8988T (cell line): ENCODE data around the gene CD69.
"Not testable (repeated sequence)": the region's sequence is repeated elsewhere in the genome, so short reads cannot be mapped to it uniquely, and the experiment has no call there.

Experiments
- DNase-seq: peaks from one replicate; pipeline ENCODE4 v3.0.0; 2011

Gene CD69

DNA sequence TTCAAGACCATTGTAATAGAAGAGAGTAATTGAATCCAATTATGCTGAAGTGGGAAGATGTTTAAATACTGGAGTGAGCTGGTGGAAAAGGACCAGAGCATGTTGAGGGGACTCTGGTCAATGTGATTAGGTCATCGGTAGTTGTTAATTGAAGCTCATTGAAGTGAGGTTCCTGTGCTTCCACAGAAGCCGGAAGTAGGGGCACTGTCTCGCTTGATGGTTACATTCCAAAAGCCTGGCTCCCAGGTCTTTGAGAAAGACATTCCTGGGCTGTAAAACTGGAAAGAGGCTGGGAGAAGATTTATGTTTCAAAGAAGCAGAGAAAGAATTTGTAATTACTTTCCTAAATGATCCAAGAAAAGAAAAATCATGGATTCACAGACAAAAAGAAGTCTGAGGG lies 15.5 kb downstream of the CD69 start:
- DNase-seq, result no peak

DNA sequence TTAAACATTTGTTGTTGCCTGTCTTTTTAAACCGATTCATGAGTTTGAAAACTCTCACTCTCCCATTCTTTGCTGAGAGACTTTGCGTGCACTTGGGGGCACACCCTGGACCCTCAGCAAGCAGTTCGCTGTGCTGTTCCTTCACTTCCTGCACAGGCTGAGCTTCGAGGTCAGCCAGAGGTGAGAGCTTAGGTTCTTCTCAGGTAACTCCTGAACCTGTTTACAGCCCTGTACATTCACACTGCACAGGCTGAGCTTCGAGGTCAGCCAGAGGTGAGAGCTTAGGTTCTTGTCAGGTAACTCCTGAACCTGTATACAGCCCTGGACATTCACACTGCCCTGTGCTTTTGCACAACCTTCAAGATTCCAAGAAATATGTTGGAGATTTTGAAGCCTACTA lies 18.0 kb downstream of the CD69 start:
- DNase-seq, result no peak

DNA sequence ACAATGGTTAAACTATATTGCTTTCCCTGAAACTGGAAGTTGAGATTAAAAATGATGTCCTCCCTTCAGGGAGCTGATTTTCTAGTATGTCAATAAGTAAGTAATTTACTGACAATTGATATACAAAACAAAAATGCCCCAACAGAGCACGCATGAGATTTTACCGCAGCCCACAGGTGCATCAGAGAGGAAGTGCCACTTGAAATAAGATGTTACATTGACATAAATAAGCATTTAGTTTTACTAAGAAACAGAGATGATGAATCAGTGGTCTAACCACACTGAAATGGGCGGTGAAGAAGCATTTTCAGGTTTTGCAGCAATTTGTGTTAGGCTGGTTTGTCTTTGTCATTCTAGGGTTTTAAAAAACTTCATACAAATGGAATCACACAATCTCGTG lies 19.0 kb downstream of the CD69 start:
- DNase-seq, result no peak

DNA sequence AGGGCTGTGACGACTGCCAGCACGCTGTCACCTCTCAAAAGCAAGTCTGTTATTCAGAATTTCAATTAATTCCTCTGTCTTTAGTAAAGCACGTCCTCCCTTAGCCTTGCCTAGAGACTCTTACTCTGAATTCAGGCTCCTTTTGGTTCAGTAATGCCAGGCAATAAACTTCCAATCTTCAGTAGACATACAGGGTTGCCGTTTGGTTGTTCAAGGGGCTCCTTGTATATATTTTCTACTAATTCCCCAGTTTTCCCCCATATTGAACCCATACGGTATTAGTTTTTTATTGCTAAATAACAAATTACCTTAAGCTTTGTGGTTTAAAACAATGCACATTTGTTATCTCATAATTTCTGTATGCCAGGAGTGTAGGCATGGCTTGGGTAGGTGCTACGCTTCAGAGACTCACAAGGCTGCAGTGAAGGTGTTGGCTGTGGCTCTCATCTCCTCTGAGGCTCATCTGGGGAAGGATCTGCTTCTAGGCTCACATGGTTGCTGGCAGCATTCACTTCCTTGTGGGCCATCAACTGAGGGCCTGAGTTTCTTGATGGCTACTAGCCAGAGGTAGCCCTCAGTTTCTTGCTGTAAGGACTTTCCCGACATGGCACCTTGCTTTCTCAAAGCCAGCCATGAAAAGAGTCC lies 20.5 kb downstream of the CD69 start:
- no peak for DNase-seq

DNA sequence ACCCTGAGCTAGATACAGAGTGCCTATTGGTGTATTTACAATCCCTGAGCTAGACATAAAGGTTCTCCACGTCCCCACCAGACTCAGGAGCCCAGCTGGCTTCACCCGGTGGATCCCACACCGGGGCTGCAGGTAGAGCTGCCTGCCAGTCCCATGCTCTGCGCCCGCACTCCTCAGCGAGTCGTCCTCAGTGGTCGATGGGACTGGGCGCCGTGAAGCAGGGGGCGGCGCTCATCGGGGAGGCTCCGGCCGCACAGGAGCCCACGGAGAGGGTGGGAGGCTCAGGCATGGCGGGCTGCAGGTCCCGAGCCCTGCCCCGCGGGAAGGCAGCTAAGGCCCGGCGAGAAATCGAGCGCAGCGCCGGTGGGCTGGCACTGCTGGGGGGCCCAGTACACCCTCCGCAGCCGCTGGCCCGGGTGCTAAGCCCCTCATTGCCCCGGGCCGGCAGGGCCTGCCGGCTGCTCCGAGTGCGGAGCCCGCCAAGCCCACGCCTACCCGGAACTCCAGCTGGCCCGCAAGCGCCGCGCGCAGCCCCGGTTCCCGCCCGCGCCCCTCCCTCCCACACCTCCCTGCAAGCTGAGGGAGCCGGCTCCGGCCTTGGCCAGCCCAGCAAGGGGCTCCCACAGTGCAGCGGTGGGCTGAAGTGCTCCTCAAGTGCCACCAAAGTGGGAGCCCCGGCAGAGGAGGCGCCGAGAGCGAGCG lies 21.1 kb downstream of the CD69 start:
- DNase-seq, result not testable (repeated sequence)

DNA sequence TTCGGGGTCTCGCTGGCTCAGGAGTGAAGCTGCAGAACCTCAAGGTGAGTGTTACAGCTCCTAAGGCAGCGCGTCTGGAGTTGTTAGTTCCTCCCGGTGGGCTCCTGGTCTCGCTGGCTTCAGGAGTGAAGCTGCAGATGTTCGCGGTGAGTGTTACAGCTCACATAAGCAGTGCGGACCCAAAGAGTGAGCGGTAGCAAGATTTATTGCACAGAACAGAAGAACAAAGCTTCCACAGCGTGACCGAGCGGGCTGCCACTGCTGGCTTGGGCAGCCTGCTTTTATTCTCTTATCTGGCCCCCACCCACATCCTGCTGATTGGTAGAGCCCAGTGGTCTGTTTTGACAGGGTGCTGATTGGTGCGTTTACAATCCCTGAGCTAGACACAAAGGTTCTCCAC lies 21.8 kb downstream of the CD69 start:
- not testable (repeated sequence) for DNase-seq

DNA sequence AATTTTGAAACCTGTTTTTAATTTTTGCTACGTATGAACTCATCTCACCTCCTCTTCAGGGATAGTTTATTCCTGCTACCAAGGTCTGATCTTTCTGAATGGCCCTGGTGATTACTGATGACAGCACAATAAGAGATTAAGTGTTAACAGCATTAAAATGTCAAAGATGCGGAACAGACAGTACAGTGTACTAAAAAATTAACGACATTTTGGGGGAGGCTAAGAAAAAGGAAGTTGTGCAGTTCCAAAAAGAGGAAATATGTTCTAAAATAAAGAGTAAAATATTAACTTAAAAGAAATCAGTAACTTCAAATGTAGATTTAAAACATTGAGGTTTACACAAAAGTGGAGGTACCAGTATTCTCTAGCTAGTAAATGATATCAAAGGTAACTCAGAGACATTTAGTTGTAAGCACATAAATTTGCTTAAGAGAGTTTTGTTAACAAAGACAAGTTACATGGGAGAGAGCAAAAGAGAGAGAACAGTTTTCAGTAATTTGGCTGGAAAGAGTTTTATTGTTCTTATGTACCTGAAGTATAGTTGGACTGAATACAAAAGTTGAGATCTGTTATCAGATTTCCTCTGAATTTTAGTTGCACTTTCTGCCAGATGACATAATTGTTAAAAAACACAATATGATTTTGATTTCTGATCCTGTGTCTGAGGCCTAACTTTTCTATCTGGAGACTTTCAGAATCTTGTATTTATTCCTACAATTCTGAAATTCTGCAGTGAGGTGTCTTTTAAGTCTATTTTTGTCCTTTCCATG lies 23.6 kb downstream of the CD69 start:
- no peak for DNase-seq

DNA sequence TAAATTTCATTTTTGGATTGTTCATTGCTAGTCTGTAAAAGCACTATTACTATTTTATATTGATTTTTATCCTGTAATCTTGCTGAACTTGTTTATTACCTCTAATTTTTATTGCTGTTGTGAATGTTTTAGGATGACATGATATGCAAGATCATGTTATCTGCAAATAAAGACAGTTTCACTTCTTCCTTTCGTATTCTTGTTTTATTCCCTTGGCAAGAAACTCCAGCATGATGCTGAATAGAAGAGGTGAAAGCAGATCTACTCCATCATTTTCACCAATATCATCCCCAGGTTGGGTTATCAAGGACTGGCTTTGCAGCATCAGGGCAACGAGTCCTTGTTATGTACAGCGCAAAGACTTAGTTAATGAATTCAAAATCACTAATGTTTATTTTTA lies 25.1 kb downstream of the CD69 start:
- no peak for DNase-seq

DNA sequence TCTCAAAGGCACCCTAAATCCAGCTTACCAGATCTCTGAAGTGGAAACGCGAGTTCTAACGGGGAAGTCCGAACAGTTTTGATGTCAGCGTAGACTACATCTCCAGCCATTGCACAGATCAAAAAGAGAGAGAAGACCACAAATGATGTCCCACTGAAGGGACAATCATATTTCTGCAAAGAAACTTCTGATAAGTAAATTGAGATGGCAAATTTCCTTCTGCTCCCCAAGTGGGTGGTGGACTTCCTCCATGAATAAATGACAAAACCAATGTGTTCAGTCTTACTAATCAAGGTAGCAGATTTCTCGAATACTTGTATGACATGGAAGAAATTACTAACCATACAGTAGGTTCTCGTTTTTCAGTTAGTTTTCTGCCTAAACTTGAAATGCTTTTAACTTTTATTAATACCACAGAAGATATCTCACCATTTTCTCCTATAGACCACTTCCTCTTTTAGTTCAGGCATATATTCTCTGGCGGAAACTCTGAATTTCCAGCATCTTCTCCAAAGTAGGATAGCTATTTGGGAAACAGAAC lies 27.7 kb downstream of the CD69 start, which contains the start of gene CLECL1:
CLECL1 (minus strand) TSS at position 177 of the 541 bp plus-strand sequence.
- no peak for DNase-seq

DNA sequence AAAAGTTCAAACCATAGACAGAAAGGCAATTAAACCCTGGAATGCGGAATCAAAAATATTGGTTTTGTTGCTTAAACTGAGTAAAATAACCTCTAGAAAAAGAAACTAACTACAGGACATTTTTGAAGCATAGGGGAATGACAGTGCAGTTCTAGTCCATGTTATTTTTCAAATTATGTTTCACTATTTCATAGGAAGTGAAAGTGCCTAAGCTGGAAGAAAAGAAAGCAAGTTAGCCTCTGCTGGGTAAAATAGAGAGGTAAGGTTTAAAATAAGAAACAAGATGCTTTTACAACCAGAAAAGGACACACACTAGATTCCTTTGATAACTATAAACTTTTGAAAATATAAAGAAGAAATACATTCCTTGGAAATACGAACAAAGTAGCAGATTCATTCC lies 28.9 kb downstream of the CD69 start:
- no peak for DNase-seq

DNA sequence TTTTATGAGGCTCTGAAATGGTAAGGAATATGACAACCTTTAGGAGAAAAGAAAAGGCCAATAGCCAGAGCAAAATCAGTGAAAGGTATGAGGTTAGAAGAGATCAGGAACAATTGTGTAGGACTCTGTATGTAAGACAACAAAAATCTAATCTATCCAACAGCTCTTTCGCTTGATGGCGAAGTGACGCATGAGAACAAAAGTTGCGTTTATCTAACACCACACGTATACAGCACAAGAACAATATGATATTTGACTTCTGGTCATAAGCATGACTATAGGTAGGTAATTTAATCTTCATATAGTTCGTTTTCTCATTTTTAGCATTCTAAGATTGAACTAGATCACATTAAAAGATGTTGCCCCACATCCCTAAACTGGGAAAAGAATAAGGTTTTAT lies 29.3 kb downstream of the CD69 start:
- no peak for DNase-seq

DNA sequence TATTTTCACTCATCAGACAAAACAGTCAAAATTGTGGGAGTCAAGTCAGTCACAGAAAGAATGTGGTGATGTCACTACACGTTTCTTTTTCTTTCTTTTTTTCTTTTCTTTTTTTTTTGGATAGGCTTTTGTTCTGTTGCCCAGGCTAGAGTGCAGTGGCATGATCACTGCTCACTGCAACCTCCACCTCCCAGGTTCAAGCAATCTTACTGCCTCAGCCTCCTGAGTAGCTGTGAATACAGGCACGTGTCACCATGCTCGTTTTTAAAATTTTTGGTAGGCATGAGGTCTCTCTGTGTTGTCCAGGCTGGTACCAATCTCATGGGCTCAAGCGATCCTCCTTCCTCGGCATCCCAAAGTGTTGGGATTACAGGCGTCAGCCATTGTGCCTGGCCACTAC lies 30.1 kb downstream of the CD69 start:
- no peak for DNase-seq

DNA sequence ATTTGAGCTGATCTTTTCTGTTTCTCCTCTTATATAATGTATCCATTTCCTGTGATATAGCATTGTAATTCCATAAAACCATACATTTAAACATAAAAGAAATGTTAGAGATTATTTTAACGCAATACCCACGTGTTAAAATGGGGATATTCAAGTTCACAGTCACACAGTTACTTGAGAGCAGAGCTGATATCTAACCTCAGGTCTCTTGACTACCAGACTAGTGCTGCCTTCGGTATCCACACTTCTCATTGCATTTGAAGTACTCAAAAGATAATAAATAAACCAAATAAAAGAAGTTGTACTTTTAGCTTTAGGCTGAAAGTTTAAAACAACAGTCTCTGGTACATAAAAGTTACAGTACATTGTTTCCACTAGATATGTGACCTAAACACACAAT lies 30.7 kb downstream of the CD69 start:
- no peak for DNase-seq

DNA sequence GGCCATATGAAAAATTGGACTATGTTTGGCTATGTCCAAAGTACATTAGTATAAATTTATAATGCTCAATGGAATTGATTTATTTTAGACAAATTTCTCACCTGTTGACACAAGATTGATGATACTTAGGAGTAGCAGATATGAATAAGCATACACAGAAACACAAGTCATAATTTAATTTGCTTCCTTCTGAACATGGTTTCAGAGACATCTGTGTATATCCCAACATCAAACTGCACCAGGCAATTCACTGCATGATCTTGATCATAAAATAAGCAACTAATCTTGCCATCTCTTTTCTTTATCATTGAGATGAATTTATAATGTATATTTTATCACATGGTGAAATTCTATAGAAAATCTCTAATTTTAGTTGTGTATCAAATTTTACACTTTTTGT lies 31.6 kb downstream of the CD69 start:
- no peak for DNase-seq

DNA sequence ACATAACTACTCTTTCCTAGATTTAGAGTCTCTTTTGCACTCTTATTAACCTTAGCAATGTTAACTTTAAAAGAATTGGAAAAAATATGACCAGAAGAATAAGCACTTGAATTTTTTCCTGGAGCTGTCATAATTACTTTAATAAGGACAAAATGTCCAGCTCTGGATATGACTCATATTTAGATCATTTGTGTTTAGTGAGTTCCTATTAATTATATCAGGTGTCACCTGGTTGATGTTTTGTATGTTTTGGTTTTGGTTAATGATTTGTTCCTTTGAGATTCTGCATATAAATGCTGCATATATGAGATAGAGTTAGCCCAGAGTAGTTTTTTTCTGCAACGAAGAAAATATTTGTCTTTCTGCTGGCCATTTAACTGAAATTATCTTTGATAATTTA lies 32.9 kb downstream of the CD69 start:
- DNase-seq, result no peak

DNA sequence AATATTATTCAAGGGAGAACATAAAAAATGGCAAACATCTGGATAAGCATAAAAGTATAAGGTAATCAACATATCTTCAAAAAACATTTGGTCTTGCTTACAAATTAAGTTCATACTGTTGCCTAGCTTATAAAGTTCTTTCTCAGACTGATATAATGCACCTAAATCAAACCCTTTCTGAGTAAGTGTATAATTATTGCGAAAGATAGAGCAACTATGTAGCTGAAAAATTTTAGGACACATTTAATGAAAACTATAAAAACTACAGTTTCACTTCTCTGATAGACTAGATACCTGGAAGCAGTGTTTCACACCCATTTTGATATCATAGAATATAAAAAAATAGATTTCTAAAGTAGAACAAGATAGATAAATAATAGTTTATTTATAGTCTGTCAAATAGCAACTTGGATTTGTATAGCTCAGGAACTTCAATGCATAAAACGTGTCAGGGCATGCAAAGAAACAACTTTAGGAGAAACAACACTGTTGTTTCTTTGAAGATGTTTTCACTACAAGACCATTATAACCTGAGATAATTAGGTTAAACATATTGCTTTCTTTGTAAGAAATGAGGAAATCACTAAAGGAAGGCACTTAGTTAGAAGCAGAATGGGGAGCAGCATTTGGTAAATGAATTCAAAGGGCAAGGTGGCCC lies 35.4 kb downstream of the CD69 start:
- DNase-seq, result no peak

DNA sequence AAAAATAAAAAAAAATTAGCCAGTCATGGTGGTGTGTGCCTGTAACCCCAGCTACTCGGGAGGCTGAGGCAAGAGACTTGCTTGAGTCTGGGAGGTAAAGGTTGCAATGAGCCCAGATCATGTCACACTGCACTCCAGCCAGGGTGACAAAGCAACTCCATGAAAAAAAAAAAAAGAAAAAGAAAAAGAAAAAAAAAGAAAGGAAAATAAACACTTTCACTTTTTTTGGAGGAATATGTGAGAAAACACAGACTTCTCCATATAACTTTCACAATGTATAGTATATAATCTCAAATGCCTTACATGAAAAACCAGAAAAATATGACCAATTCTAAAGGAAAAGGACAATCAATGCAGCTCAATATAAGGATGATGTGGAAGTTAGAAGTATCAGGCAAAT lies 36.7 kb downstream of the CD69 start:
- DNase-seq, result no peak

DNA sequence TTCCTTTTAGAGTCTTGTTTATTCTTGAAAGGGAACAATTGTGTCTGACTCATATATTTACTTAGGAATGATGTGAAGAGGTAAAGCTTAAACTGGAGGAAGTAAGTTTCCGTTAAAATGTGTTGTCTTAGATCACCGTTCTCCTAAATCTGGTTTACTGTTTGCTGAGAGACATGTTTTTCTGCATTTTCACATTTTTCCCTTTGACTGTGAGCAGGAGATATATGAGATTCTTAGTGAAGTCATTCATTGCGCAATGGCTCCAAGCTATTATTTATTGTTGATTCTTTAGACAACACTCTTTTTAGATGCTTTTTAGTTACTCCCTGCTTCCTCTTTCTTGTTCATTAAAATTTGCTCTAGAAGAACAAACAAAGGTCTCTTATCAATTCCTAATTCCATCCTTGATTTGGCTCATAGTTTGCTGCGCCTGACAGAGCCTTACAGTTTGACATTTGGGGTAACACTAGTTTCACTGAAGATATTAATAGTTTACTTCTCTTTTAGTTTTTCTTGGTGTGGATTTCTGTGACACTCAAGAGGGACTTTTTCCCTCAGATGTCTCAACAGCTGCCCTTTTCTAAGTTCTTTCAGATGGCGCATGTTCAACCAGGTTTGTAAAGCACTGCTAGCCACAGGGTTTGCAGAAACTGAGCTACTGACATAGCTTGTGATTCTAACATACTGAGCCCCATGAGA lies 39.2 kb downstream of the CD69 start:
- no peak for DNase-seq

DNA sequence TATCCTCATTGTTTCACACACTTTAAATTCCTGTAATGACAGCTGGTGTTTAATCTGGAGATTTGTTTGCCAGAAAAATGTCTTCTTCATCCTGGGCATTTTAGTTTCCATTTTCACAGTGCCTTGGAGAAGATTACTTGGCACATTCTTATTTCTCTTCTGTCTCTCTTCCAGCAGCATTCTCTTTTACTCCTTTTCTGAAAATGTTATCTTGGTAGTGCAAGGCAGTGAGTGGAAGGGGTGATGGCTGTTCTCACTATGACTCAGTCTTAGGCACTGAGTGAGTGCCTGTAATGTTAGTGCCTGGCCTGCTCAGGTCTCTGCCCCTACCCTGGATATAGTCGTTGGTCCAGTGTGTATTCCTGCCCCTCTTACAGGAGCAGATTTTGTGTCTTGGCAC lies 40.9 kb downstream of the CD69 start:
- no peak for DNase-seq

DNA sequence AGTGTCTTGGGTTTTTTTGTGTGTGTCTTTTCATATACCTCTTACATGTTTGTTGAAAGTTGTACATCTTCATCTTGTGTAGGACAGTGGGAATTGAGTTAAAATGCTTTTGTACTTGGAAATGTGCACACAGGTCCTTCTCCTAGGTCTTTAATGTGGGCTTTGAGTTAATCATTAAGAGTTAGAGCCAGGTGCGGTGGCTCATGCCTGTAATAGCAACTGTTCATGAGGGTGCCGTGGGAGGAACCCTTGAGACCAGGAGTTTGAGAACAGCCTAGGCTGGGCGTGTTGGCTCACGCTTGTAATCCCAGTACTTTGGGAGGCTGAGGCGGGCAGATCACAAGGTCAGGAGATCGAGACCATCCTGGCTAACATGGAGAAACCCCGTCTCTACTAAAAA lies 41.7 kb downstream of the CD69 start:
- DNase-seq, result no peak

DNA sequence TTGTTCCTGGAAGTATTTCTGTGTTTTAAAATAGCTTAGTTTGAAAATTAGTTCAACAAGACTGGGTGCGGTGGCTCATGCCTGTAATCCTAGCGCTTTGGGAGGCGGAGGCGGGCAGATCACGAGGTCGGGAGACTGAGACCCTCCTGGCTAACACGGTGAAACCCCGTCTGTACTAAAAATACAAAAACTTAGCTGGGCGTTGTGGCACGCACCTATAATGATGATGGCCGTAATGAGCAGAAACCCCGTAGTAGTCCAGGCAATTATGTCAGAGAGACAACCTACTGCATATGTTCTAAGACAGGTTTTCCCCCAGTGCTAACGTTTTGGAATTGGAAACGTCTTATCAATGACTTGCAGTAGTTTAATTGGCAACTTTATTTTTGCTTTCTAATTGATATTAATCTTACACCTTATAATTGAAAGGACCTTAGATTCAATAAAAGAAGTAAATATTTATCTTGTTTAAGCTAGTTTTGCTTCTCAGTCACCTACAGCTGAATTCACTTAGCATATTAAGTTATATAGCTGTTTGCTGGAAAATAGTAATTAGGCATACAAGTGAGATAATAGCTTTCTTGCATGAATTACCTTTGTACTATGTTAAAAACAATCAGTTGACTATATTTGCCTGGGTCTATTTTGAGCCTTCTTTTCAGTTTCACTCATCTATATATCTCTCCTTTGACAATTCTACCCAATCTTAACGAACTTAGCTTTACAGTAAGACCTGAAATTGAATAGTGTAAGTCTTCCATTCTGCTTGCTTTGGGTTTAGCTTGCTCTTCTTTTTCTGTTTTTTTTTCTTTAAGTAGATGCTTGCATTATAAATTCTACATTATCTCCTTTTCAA lies 43.4 kb downstream of the CD69 start:
- no peak for DNase-seq
